ENCODE results near the gene DPP6. TPM values are rescaled to one million over a fixed set of nuclear protein-coding genes. Genes with fewer than 3 reads are reported as not detected.
A peak's percentile ranks its signal among the peaks of the same experiment; 100 is the strongest.

The DPP6 gene
- total RNA-seq, 1 donor from 2014 or later: not detected

DNA sequence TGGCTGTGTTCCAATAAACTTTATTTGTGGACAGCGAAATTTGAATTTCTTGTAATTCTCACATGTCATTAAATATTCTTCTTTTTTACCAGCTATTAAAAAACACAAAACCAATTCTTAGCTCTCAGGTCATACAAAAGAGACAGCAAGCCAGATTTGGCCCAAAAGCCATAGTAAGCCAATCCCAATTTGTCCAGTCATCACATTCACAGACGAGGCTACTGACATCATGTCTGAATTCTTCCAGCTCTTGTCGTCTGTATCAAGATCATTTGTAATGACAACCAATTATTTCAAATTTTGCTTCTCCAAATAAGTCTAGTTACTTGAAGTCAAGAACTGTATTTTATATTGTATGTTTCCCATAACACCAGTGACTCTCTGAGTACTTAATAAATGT lies 684.2 kb downstream of the DPP6 start:
- no peaks in the 10 kb centered on the region for H3K27me3 ChIP-seq
- intact Hi-C loops (cut with DNase I): no loop called here
- H3K4me1 ChIP-seq: no peaks in the 10 kb centered on the region
- H3K4me3 ChIP-seq: no peak overlapping the region
- no peaks in the 10 kb centered on the region for H3K36me3 ChIP-seq
- H3K9me3 ChIP-seq: no peaks in the 10 kb centered on the region
- no peak for DNase-seq (ENCODE audit: low spot score in 2 of 2)
- TF ChIP-seq, protein P1, sequence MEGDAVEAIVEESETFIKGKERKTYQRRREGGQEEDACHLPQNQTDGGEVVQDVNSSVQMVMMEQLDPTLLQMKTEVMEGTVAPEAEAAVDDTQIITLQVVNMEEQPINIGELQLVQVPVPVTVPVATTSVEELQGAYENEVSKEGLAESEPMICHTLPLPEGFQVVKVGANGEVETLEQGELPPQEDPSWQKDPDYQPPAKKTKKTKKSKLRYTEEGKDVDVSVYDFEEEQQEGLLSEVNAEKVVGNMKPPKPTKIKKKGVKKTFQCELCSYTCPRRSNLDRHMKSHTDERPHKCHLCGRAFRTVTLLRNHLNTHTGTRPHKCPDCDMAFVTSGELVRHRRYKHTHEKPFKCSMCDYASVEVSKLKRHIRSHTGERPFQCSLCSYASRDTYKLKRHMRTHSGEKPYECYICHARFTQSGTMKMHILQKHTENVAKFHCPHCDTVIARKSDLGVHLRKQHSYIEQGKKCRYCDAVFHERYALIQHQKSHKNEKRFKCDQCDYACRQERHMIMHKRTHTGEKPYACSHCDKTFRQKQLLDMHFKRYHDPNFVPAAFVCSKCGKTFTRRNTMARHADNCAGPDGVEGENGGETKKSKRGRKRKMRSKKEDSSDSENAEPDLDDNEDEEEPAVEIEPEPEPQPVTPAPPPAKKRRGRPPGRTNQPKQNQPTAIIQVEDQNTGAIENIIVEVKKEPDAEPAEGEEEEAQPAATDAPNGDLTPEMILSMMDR (IDR thresholded peaks at IDR 0.05): no peak
- no peak overlapping the region for H3K27ac ChIP-seq

DNA sequence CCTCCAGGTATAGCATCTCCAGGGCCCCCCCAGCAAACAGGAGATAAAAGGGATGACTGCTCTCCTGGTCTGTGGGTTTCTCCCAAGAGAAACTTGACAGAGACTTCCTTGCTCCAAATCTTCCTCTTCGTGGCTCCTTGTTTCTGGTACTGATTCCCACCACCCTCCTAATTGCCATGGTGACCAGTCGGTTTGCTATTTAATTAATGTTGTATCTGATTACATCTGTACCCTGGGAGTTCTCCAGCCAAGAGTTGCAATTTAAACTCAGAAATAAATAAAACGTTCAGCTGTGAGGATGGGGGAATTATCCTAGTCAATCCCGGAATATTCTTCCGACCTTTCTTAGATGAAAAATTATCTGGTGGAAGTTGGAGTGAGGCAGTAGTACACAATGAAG lies 686.0 kb downstream of the DPP6 start:
- intact Hi-C loops (cut with DNase I): no loop called here
- Histone ChIP-seq H3K9me3 (no peaks in the 10 kb centered on the region), H3K36me3 (no peaks in the 10 kb centered on the region), H3K27me3 (no peaks in the 10 kb centered on the region), H3K27ac (no peak overlapping the region), H3K4me1 (no peaks in the 10 kb centered on the region), H3K4me3 (no peak overlapping the region)
- TF ChIP-seq, protein P1 (IDR thresholded peaks at IDR 0.05): no peak
- DNase-seq (ENCODE audit: low spot score in 2 of 2): no peak

DNA sequence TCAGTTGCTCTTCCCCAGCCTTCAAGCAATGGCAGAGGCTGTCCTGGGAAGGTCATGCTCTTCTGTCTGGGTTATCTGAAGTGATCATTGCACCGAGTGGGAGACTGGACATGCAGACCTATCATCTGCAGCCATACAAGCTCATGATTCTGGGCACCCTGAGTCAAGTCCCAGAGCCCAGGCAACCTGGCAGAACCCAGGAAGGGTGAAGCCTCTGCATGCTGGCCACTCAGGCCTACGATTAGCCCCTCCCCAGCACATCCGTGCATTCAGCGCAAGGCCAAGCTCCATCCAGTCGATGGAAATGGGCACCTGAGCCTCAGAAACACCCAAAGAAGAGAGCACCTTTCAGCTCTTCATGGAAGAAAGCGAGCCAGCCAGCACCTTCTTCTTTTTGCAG lies 688.9 kb downstream of the DPP6 start:
- no peaks in the 10 kb centered on the region for H3K27me3 ChIP-seq
- no peaks in the 10 kb centered on the region for H3K9me3 ChIP-seq
- H3K4me1 ChIP-seq: no peaks in the 10 kb centered on the region
- no peak overlapping the region for H3K4me3 ChIP-seq
- no peaks in the 10 kb centered on the region for H3K36me3 ChIP-seq
- peak in 1 of 2 donors; percentile 41 for DNase-seq (ENCODE audit: low spot score in 2 of 2)
- TF ChIP-seq, protein P1 (IDR thresholded peaks at IDR 0.05): no peak
- no peak overlapping the region for H3K27ac ChIP-seq
- intact Hi-C loops (cut with DNase I): no loop called here

DNA sequence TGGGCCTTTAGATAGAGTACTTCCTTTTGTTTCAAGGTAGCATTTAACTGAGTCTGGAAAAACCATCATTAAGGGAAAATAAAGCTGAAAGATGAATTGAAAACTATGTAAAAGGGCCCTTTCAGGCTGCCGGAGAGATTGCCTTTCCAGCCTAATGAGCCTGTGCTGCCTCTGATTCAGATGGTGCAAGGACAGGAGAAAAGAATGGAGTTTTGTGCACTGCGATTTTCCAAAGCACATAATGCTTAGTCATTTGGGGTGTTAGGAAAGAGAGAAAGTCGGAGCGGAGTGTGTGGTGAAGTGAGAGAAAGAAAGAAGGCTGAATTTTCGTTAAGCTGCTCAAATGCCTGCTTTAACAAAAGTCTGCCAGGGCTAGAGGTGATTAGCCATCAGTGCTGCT lies 691.0 kb downstream of the DPP6 start:
- no peaks in the 10 kb centered on the region for H3K27me3 ChIP-seq
- no peaks in the 10 kb centered on the region for H3K9me3 ChIP-seq
- intact Hi-C loops (cut with DNase I): no loop called here
- no peaks in the 10 kb centered on the region for H3K4me1 ChIP-seq
- no peaks in the 10 kb centered on the region for H3K36me3 ChIP-seq
- no peak overlapping the region for H3K27ac ChIP-seq
- H3K4me3 ChIP-seq: no peak overlapping the region
- DNase-seq (ENCODE audit: low spot score in 2 of 2): no peak
- TF ChIP-seq, protein P1 (IDR thresholded peaks at IDR 0.05): no peak

DNA sequence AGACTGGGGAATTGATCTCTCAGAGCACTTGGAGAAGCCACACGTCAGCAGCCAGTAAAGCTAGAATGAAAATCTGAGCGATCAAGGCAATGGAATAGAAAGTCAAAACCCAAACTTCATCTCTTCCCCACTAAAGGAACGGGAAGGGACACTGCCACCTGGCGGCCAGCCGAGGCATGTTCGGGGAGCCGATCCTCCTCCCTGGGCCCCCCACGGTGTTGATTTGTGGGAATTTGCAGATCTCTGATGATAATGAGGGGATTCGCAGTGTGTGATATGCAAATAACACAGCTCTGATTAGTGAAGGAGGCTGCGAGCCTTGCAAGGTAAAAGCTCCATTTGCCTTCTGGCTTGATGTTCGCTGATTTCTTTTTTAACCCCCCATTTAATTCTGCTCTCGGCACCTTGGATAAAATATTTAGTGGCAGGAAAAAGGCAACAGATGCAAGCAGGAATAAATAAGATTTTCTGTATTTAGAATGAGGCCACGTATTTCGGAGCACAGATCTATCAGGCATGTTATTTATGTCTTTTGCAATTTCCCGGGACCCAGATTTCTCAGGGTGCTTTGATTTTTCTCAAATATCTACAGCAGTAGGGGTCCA lies 692.2 kb downstream of the DPP6 start:
- DNase-seq (ENCODE audit: low spot score in 2 of 2): peak in 1 of 2 donors; percentile 38
- H3K27ac ChIP-seq: no peak overlapping the region
- no peaks in the 10 kb centered on the region for H3K36me3 ChIP-seq
- TF ChIP-seq, protein P1 (IDR thresholded peaks at IDR 0.05): peak in 1 of 3 experiments; percentile 5
- H3K4me3 ChIP-seq: no peak overlapping the region
- no peaks in the 10 kb centered on the region for H3K27me3 ChIP-seq
- no peaks in the 10 kb centered on the region for H3K4me1 ChIP-seq
- intact Hi-C loops (cut with DNase I): no loop called here
- no peaks in the 10 kb centered on the region for H3K9me3 ChIP-seq

DNA sequence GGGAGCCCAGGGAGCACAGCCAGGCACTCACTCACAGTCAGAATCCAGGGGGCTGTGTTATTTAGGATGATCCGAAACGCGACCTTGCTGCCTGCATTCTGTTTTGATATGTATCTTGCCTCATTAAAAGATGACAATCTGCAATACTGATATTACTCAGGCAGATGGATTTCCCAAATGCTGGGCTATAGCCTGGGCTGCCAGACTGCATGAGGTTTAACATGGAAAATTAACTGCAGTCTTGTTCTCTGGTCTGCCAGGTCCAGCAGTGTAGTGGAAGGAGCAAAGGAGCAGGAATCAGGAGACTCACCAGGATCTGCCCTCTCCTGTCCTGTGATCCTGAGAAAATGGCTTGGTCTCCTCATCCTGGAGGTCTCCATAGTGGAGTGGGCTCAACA lies 692.7 kb downstream of the DPP6 start:
- Histone ChIP-seq H3K4me3 (no peak overlapping the region), H3K4me1 (no peaks in the 10 kb centered on the region), H3K36me3 (no peaks in the 10 kb centered on the region), H3K27ac (no peak overlapping the region), H3K27me3 (no peaks in the 10 kb centered on the region), H3K9me3 (no peaks in the 10 kb centered on the region)
- intact Hi-C loops (cut with DNase I): no loop called here
- TF ChIP-seq, protein P1 (IDR thresholded peaks at IDR 0.05): no peak
- DNase-seq (ENCODE audit: low spot score in 2 of 2): peak in 1 of 2 donors; percentile 2
